Uterus (tissue), 2 donors: ENCODE measurements around the gene CD1D.

Source experiments
- POLR2A ChIP-seq, 2 donors: fragments of 450-650 bp; IDR thresholded peaks; one replicate each; pipeline ENCODE4 v1.6.1; 2016; ENCODE audit warnings: antibody characterized with exemption in 2 of 2, mild to moderate bottlenecking in 1 of 2, moderate library complexity in 1 of 2
- TF ChIP-seq, protein P1 (sequence below), 4 experiments: fragments of 200-600 bp in 2 of 4; fragments of 450-650 bp in 2 of 4; sonication (generic) in 2 of 4; IDR thresholded peaks; one replicate each; pipeline ENCODE4 v1.5.1; 2016 to 2019; ENCODE audit warnings: antibody characterized with exemption in 4 of 4, mild to moderate bottlenecking in 2 of 4, moderate library complexity in 1 of 4

GRCh38 chr1:158199849-158200248 is 19.2 kb downstream of the CD1D start:
- TF ChIP-seq, protein P1, sequence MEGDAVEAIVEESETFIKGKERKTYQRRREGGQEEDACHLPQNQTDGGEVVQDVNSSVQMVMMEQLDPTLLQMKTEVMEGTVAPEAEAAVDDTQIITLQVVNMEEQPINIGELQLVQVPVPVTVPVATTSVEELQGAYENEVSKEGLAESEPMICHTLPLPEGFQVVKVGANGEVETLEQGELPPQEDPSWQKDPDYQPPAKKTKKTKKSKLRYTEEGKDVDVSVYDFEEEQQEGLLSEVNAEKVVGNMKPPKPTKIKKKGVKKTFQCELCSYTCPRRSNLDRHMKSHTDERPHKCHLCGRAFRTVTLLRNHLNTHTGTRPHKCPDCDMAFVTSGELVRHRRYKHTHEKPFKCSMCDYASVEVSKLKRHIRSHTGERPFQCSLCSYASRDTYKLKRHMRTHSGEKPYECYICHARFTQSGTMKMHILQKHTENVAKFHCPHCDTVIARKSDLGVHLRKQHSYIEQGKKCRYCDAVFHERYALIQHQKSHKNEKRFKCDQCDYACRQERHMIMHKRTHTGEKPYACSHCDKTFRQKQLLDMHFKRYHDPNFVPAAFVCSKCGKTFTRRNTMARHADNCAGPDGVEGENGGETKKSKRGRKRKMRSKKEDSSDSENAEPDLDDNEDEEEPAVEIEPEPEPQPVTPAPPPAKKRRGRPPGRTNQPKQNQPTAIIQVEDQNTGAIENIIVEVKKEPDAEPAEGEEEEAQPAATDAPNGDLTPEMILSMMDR (IDR thresholded peaks at IDR 0.05) = no peak
- TF ChIP-seq POLR2A (IDR thresholded peaks at IDR 0.05) = no peak
